Subcutaneous adipose tissue (tissue), 4 donors: ENCODE results near the gene HSPA12B. TPM values are rescaled to one million over a fixed set of nuclear protein-coding genes. Genes with fewer than 3 reads are reported as not detected.

Experiments used
- total RNA-seq, 4 donors: library from RNA; depleted of rRNA; stranded (reverse); fragments of >200 nt; gene quantifications; one replicate each; pipeline ENCODE4 v1.1.0, GENCODE V29; 2016
- TF ChIP-seq, protein P1 (sequence below): fragments of 450-650 bp; IDR thresholded peaks from one replicate; pipeline ENCODE4 v1.5.1; 2016; ENCODE audit warnings: low read depth, mild to moderate bottlenecking, control low read depth, antibody characterized with exemption, moderate library complexity

The HSPA12B gene, protein sequence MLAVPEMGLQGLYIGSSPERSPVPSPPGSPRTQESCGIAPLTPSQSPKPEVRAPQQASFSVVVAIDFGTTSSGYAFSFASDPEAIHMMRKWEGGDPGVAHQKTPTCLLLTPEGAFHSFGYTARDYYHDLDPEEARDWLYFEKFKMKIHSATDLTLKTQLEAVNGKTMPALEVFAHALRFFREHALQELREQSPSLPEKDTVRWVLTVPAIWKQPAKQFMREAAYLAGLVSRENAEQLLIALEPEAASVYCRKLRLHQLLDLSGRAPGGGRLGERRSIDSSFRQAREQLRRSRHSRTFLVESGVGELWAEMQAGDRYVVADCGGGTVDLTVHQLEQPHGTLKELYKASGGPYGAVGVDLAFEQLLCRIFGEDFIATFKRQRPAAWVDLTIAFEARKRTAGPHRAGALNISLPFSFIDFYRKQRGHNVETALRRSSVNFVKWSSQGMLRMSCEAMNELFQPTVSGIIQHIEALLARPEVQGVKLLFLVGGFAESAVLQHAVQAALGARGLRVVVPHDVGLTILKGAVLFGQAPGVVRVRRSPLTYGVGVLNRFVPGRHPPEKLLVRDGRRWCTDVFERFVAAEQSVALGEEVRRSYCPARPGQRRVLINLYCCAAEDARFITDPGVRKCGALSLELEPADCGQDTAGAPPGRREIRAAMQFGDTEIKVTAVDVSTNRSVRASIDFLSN
- total RNA-seq, result 10 to 100 TPM in 1 of 4 donors, 1 to 10 TPM in 3; 8.0 to 33.7 (median 8.6) TPM

DNA sequence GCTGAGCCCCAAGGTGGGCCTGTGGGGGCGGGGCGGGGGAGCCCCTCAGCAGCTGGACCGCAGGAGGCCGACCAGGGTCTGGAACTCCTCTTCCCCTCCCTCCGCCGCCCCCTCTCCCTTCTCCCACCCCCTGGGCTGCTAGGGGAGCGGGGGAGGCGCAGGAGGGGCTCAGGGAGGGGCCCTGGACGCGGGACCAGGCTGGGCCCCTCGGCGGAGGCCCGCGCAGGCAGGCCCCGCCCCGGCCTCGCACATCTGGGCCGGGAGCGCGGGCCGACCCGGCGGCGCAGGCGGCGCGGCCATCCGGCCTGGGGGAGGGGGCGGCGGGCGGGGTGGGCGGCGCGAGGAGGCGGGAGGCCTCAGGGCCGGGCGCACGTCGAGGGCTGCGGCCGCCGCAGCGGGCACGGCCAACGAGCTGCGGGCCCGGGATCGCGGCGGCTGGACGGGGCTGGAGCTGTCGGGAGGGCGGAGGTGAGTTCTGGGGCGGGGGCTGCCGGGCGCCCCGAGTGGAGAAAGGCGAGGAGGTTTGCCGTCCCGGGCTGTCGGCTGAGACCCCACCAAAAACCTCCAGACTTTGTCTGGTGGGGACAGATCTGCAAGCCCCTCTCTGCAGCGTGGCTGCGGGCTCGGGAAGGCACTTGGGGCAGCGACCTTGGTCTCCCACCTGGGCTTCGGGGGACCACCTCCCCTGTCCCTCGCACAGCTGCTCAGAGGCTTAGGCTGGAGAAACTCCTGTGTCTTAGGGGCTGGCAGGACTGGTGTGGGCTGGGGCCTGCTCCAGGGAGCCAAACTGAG, at the start of gene HSPA12B:
Gene HSPA12B, plus strand, starts transcription at position 359 of the 792 bp plus-strand sequence. CDS start 5,990 bp downstream, outside the sequence.
- TF ChIP-seq, protein P1, sequence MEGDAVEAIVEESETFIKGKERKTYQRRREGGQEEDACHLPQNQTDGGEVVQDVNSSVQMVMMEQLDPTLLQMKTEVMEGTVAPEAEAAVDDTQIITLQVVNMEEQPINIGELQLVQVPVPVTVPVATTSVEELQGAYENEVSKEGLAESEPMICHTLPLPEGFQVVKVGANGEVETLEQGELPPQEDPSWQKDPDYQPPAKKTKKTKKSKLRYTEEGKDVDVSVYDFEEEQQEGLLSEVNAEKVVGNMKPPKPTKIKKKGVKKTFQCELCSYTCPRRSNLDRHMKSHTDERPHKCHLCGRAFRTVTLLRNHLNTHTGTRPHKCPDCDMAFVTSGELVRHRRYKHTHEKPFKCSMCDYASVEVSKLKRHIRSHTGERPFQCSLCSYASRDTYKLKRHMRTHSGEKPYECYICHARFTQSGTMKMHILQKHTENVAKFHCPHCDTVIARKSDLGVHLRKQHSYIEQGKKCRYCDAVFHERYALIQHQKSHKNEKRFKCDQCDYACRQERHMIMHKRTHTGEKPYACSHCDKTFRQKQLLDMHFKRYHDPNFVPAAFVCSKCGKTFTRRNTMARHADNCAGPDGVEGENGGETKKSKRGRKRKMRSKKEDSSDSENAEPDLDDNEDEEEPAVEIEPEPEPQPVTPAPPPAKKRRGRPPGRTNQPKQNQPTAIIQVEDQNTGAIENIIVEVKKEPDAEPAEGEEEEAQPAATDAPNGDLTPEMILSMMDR, result no peak

DNA sequence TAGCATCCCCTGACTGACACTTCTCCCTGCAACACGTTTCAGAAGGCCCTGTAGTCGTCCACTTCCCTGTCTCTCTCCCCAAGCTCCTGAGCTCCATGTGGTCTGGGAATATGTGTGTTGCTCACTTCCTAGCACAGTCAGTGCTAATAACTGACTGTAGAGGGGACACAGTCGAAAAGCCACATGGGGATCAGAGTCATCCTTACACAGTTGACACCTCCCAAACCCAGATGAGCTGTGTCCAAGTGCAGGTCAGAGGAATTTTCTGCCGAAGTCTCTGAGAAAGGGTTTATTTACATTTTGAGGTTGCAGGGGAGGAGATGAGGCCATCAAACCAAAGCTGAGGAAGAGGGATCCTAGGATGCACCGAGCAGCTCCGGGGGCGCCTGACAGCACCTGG, 47.1 kb upstream of the HSPA12B start:
- TF ChIP-seq, protein P1, result no peak

DNA sequence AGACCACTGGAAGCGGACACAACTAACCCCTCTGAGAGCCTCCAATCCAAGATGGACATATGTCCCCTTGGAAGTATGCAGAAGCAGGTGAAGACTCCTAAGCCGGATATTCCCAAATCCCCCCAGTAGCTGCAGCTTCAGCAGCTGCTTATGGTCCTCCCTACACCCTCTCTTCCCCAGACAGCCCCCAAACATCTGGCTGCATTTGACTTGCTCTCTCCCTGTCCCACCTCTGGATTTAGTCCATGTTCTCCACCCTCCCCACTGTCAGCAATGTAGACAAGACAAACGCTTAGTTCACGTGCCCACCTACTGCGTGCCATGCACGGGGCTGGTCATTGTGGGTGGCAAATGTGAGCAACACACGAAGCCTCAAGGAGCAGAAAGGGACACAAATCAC, 46.1 kb upstream of the HSPA12B start:
- TF ChIP-seq, protein P1, result no peak

DNA sequence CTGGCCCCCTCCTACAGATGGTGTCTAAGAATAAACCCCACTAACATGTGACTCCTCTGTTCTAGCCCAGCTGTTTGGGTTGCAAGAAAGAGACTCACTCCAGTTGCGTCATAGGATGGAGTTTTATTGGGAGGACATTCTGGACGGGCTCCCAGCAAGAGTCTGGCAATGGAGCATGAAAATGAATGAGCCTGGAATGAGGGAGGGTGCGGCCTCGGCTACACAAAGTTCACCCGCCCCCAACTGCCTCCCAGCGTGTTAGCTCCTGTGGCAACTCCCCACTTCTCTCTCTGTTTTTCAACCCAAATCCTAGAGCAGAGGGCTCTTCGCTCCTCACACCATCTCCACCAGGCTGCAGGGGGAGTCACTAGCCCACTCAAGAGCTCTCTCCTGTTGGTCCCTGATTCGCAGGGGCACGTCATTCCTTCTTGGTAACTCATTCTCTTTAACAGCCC, 45.6 kb upstream of the HSPA12B start:
- TF ChIP-seq, protein P1, result no peak

DNA sequence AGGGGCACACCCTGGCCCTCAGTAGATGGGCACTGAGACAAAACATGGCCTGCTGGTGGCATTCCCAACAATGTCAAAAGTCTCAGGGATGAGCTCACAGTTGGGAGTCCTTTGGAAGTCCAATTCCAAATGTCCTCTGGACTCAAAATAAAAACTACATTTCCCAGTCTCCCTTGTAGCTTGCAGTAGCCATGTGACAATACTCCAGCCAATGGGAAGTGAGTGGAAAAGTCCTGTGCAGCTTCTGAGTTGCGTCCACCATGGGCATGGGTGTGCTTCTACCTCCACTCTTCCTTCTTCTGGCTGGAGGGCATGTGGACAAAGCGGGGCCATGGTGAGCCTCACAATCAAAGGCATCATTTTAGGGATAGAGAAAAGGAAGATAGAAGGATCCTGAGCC, 44.8 kb upstream of the HSPA12B start:
- TF ChIP-seq, protein P1, result no peak

DNA sequence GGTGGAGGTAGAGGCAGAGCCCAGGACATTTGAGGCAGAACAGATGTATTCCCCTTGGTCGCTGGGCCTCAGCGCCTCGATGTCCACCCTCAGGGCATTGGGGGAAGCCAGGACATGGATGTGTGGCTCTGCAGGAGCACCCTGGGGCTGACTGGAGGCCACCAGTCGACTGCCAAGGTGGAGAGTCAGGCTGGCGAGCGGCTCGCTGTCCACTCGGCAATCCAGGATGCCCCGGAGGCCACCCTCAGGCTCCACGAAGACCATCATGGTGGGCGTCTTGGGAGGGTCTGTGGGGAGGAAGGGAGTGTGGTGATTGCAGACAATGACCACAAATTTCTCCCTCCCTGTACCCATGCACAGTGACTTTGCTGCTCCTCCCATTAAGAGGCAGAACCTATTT, 42.5 kb upstream of the HSPA12B start:
- TF ChIP-seq, protein P1, result no peak
